Measurements from ENCODE around the gene PRKAG1. TPM values are rescaled to one million over a fixed set of nuclear protein-coding genes. Genes with fewer than 3 reads are reported as not detected.
A peak's percentile ranks its signal among the peaks of the same experiment; 100 is the strongest.
"Not testable (repeated sequence)": the region's sequence is repeated elsewhere in the genome, so short reads cannot be mapped to it uniquely, and the experiment has no call there.

Gene PRKAG1
- polyA plus RNA-seq (ENCODE audit: insufficient read length in 4 of 4), result 10 to 100 TPM; 70.5 to 89.8 (median 77.6) TPM

DNA sequence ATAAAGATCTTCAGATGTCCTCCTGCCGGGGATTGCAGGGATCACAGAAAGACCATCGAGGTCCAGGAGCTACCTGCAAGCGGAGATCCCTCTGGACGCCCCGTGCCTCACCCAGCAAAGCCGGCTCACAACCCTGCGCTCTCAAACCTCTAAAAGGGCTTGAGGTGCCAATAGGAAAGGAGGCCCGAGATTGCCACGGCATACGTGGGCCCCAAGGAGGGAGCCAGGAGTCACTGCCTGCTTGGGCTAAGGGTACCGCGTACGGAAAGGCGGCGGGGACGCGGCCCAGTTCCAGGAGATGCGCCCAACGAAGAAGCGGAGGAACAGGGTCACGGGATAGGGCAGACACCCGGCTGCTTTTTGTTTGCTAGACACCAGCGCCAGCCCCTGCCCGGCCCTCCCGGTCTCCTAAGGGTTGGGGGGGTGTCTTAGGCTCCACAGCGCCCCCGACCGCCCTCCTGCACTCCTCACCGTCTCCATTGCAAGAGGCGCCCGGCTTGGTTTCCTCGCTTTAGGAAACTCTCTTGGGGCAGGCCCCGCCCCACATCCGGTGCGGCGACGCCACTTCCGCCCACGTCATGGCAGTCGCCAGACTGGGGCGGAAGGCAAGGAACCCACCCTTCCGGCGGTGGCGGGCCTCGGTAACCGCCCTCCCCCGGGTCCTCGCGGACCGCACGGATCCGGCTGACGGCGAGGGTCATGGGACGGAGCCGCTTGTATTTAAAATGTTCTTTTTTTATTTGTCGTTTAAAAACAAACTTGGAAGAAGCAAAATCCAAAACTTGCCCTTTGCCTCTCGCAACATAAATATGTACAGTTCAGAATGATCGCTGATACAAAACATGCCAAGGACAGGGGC lies at the start of gene PRKAG1:
PRKAG1 (minus strand) TSS at position 516 of the 859 bp plus-strand sequence; CDS start at position 480, 36 bp downstream.
- peak; percentile 88 to 95 (median 94) for DNase-seq (ENCODE audit: low read depth in 4 of 4, low spot score in 2 of 4)

DNA sequence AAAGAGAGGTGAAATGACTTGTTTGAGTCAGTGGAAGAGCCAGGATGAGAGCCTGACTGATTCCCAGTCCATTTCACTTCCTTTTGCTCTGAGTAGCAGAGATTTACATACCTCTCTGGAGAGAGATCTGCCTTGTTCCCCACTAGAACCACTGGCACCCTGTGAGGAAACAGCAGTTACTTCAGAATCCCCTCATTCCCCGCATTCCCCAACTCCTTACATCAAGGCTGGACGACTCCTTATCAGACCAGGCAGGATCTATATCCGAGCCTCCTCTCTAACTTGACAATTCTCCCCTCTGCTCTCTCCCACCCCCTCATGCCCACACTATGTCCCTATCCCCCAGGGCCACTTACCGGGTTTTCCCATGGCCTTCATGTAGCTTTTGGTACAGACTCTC lies 47.5 kb upstream of the PRKAG1 start:
- no peak for DNase-seq (ENCODE audit: low read depth in 4 of 4, low spot score in 2 of 4)

GRCh38 chr12:49064767-49065152 lies 46.2 kb upstream of the PRKAG1 start:
- DNase-seq (ENCODE audit: low read depth in 4 of 4, low spot score in 2 of 4), result no peak

- not testable (repeated sequence) for DNase-seq (ENCODE audit: low read depth in 4 of 4, low spot score in 2 of 4)
Observed at GRCh38 chr12:49061916-49062315, 43.3 kb upstream of the PRKAG1 start.

- no peak for DNase-seq (ENCODE audit: low read depth in 4 of 4, low spot score in 2 of 4)
Observed at GRCh38 chr12:49061157-49061650, 42.6 kb upstream of the PRKAG1 start.

DNA sequence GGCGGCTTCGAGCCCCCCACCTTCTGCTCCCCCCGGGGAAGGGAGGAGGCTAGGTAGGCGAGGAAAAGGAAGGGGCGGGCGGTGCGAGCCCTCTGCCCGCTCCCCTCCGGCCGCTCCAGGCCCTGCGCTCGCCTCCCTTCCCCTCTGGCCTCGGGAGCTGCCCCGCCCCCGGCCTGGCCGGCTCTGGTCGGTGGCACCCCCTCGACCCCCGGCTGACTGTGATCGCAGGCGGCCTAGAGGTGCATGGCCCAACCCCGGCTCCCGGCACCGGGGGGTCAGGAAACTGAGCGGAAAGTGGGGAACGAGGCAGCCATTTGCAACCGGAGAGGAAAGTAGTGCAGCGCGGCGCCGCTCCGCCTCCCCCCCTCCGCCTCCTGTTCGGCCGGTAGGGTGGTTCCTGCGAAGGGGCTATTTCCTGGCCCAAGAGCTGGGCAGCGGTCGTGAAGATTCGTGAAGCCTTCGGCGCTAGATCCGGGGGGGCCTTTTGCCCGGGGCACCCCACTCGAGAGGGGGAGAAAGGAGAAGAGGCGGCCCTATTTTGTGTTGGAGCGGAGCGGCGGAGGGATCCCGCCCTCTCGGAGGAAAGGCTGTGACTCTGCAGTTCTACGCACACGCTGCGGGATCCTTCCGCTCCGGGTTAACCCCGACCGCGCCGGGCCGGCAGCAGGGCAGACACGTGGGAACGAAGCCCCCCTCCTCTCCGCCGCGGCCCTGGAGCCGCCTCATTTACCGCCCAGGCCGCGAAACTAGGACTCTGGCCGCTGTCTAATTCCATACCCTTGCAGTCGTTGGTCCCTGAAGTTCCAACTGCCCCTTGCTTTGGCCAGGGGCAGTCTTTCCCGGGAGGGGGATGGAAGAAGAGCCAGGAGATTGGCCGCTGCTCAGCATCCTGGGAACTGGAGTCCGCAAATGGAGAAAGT lies 41.9 kb upstream of the PRKAG1 start, which contains the start of gene KMT2D:
KMT2D (minus strand) TSS at position 558 of the 920 bp plus-strand sequence. CDS start 5,470 bp downstream, outside the sequence.
- peak; percentile 89 to 95 (median 94) for DNase-seq (ENCODE audit: low read depth in 4 of 4, low spot score in 2 of 4)

DNA sequence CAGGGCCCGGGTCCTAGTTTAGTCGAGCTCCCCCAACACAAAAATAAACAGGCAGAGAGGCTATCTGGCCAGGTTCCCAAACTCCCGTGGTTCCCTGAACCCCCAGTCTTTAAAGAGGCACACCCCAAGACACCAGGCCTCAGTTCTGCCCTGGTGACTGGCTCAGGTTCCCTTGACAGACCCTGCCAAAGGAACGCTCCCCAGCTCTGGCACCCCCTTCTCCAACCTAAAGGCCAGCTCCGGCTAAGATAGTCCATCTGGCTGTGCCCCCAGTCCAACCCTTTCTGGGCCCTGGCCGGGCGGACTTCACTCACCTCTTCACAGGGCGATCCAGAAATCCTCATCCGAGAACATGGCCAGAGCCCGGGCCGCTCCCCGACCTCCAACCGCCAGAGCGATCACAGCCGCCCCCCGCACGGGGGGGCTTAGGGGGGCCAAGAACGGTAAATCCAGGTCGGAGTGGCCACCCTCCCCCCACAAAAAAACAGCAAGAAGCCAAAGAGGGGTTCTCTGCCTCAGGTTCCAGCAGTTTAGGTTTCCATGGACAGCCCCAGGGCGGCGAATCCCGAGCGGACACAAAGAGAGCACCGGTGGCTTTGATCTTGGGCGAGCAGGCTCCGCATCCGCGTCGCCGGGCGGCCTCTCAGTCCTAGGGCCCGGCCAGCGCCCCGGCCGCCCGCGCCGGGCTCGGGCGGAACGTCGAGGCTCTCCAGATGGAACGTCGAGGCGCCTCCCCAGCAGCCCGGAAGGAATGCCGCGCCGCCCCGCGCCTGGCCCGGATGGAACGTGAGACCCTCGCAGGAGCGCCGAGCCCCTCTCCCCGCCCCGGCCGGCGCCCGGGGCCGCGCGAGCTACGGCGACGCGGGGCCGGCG lies 41.0 kb upstream of the PRKAG1 start:
- no peak for DNase-seq (ENCODE audit: low read depth in 4 of 4, low spot score in 2 of 4)

DNA sequence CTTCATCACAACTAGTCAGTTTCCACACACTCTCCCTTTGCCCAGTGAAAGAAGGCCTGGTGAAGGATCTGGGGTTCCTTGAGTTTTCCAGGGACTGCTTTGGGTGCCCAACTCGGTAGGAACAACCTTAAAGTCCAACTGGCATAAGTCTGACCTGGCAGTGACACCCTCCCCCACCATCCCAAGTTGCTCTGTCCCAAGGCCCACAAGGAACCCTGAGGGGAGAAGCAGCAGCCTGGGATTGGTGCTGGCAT lies 40.4 kb upstream of the PRKAG1 start:
- DNase-seq (ENCODE audit: low read depth in 4 of 4, low spot score in 2 of 4), result no peak

DNA sequence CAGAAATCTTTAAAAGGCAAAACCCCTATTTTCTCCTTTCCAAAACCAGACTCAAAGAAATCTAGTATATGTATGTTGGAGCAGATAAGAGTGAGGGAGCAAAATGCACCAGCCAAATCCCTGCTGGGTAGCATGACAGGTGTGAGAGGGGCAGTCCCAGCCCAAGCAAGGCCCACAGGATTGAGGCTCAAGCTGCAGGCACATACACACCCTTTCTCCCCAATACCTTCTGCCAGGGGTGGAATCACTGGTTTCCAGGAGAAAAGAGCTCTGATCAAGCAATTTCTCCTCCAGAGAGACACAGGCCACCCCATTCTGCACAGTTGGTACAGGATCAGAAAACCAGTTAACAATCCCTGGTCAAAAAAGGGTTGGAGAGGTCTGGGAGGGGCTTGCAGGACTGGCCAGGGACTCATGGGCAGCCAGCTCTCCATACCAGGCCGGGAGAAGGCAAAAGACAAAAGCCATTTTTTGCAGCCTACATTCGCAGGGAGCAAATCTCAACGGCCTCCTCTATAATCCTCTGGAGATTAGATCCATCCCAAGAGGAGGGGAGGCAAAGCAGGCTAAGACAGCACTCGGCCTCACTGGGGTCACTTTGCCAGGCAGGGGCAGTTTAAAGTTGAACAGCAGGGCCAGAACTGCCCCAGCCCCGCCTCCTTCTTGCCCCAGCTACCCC lies 39.9 kb upstream of the PRKAG1 start:
- DNase-seq (ENCODE audit: low read depth in 4 of 4, low spot score in 2 of 4), result no peak

DNA sequence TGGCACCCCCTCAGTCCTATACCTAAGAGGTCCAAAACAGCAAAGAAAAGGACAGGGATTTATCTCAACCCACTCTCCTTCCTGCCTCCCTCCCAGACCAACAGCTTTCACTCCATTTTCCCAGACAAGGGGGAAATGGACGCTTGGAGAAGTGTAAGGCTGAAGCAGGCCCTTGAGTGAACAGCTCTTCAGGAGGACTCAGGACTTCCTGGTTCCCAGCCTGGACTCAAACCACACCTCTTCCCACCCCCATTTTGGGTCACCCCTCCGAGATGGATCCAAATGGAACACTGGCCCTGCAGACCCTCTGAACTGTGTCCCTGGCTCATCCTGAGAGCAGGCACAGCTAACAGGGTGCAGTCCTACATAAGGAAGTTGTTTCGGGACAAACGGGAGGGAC lies 39.3 kb upstream of the PRKAG1 start:
- no peak for DNase-seq (ENCODE audit: low read depth in 4 of 4, low spot score in 2 of 4)

DNA sequence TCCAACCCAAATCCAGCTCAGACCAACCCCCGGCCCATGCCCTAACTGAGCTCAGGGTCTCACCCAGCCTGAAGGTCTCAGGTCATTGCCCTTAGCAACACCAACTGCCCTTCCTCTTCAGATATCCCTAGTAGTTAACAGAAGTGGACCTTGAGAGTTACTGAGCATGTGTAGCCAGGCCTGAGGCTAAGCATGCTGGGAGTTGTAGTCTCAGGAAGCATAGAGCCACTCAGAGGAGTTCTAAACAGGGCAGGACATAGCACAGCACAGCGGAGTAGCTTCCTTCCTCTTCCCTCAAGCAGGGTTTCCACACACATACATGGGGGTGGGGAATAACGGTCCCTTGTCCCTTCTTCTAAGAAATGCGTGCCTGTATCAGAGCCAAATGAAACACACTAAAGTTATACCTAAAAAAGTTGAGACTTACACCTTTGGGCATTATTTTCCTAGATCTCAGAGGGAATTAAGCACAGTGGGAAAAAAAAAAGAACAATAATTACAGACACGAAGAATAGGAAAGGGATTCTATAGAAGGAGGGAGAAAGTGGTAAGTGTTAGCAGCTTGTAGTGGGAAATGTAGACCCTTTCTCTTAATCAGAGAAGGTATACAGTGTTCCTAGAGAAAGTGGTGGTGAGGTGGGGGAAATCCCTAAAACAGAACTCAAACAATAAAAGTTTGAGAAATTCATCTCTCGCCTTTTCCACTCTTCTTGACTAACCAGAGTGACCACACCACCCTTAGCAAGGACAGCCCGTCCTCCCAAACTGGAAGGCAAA lies 37.6 kb upstream of the PRKAG1 start:
- no peak for DNase-seq (ENCODE audit: low read depth in 4 of 4, low spot score in 2 of 4)

- no peak for DNase-seq (ENCODE audit: low read depth in 4 of 4, low spot score in 2 of 4)
Observed at GRCh38 chr12:49055092-49055491, 36.5 kb upstream of the PRKAG1 start.

DNA sequence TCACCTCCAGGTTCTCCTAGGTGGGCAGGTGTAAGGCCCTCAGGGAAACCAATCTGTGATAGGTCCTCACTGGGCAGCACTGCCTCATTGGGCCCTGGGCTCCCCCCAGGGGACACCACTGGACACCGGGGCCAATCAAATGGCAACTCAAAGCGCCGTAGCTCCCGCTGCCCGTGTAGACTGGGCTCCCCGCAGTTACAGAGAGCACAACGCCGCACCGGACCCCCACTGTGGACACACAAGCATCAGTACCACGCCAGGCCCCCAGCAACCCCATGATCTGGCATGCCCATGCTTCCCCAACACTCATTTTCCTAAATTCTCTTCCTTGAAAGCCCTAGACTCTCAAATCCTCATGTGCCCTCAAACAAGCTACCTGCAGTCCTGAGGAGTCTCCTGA lies 35.9 kb upstream of the PRKAG1 start:
- no peak for DNase-seq (ENCODE audit: low read depth in 4 of 4, low spot score in 2 of 4)

GRCh38 chr12:49054096-49054495 lies 35.5 kb upstream of the PRKAG1 start:
- no peak for DNase-seq (ENCODE audit: low read depth in 4 of 4, low spot score in 2 of 4)

DNA sequence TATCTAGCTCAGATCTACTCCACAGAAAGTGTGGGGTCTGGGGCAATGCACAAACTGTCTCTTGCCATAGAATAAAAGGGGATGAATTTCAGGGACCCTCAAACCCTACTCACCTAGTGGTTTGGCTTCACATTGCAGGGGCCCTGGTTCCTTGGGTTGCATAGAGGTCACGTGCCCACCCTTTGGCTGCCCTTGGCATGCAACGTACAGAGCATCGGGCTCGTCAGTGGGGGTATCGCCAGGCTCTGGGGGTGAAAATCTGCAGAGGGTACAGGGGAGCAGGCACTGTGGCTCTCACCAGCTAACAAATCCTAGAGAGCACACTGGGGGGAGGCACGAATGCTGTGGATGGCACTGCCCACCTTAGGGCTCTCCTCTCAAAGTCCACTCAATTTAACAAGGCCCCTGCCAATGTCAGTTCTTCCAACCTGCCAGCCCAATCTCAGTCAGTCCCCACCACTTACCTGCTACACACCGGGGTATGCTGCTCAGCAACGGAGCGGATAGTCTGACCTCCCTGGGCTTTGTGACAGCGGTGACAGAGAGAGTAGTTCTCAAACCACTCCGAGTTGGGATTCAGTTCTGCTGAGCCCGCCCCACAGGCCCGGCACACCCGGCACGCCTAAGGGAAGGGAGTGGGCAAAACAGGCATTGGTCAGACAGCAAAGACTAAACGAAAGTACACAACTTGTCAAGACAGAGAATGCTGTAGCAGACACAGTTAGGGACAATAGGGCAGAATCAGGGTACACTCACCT lies 34.1 kb upstream of the PRKAG1 start:
- no peak for DNase-seq (ENCODE audit: low read depth in 4 of 4, low spot score in 2 of 4)

GRCh38 chr12:49051777-49052438 lies 33.3 kb upstream of the PRKAG1 start:
- DNase-seq (ENCODE audit: low read depth in 4 of 4, low spot score in 2 of 4), result no peak

DNA sequence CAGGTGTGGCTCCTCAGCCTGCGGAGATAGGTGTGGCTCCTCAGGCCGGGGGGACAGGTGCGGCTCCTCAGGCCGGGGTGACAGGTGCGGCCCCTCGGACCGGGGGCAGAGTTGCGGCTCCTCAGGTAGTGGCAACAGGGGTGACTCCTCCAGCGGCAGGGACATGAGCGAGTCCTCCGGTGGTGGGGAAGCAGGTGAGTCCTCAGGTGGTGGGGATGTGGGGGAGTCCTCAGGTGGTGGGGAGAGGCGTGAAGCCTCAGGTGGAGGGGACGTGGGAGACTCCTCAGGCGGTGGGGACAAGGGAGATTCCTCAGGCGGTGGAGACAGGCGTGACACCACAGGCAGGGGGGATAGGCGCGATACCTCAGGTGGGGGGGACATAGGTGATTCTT lies 32.8 kb upstream of the PRKAG1 start:
- DNase-seq (ENCODE audit: low read depth in 4 of 4, low spot score in 2 of 4), result no peak
